ENCODE data around the gene WNT9B. TPM values are rescaled to one million over a fixed set of nuclear protein-coding genes. Genes with fewer than 3 reads are reported as not detected.

Gene WNT9B
- total and polyA plus RNA-seq, 2 donors (not counting 1 experiment from before 2014, with no cell fraction given), result not detected

- H3K79me2 ChIP-seq (ENCODE audit: control insufficient read depth, insufficient read depth, low read length), result no peaks in the 10 kb centered on the region
- DNase-seq (ENCODE audit: low read depth in 2 of 2), result no peak
- no peak overlapping the region for H2AFZ ChIP-seq (ENCODE audit: low read length)
- no peak overlapping the region for H3K4me2 ChIP-seq (ENCODE audit: extremely low read depth, insufficient read depth, low read length)
- H3K27ac ChIP-seq (ENCODE audit: insufficient read depth, low read length), result no peak overlapping the region
- no peaks in the 10 kb centered on the region for H3K4me1 ChIP-seq (ENCODE audit: control insufficient read depth, extremely low read depth, insufficient read depth, low read length)
- H4K20me1 ChIP-seq (ENCODE audit: control insufficient read depth, extremely low read depth, insufficient read depth, low read length), result no peaks in the 10 kb centered on the region
- H3K36me3 ChIP-seq (ENCODE audit: control insufficient read depth, insufficient read depth, low read length), result no peaks in the 10 kb centered on the region
- H3K9ac ChIP-seq (ENCODE audit: insufficient read depth, low read length), result no peak overlapping the region
- no peak for TF ChIP-seq EZH2 (IDR thresholded peaks at IDR 0.05; ENCODE audit: low read length, missing control alignments)
- TF ChIP-seq CTCF (conservative IDR thresholded peaks at IDR 0.05 in 1 of 2, IDR thresholded peaks at IDR 0.05 in 1 of 2; ENCODE audit: low read depth in 1 of 2, low read length in 2 of 2), result no peak
- no peak overlapping the region for H3K4me3 ChIP-seq (replicated peaks in 1 of 4; ENCODE audit: control extremely low read depth in 1 of 4, insufficient read depth in 1 of 4, low read depth in 3 of 4, low read length in 4 of 4)
- H3K9me3 ChIP-seq (ENCODE audit: control insufficient read depth, insufficient read depth, low read depth, low read length), result no peaks in the 10 kb centered on the region
- H3K27me3 ChIP-seq (ENCODE audit: control insufficient read depth, insufficient read depth, low read length), result peaks cover 22% of the 10 kb centered on the region
These were observed 47.0 kb downstream of the WNT9B start for GRCh38 chr17:46898364-46898763.

GRCh38 chr17:46898860-46899259, 47.5 kb downstream of the WNT9B start:
- Histone ChIP-seq H3K9ac (ENCODE audit: insufficient read depth, low read length) (no peak overlapping the region), H3K27ac (ENCODE audit: insufficient read depth, low read length) (no peak overlapping the region), H3K27me3 (ENCODE audit: control insufficient read depth, insufficient read depth, low read length) (peaks cover 17% of the 10 kb centered on the region), H3K9me3 (ENCODE audit: control insufficient read depth, insufficient read depth, low read depth, low read length) (no peaks in the 10 kb centered on the region), H3K79me2 (ENCODE audit: control insufficient read depth, insufficient read depth, low read length) (no peaks in the 10 kb centered on the region), H3K4me2 (ENCODE audit: extremely low read depth, insufficient read depth, low read length) (no peak overlapping the region), H3K36me3 (ENCODE audit: control insufficient read depth, insufficient read depth, low read length) (no peaks in the 10 kb centered on the region), H2AFZ (ENCODE audit: low read length) (no peak overlapping the region), H3K4me1 (ENCODE audit: control insufficient read depth, extremely low read depth, insufficient read depth, low read length) (no peaks in the 10 kb centered on the region), H4K20me1 (ENCODE audit: control insufficient read depth, extremely low read depth, insufficient read depth, low read length) (no peaks in the 10 kb centered on the region), H3K4me3 (replicated peaks in 1 of 4; ENCODE audit: control extremely low read depth in 1 of 4, insufficient read depth in 1 of 4, low read depth in 3 of 4, low read length in 4 of 4) (no peak overlapping the region)
- no peak for DNase-seq (ENCODE audit: low read depth in 2 of 2)
- TF ChIP-seq EZH2 (IDR thresholded peaks at IDR 0.05; ENCODE audit: low read length, missing control alignments), result no peak
- no peak for TF ChIP-seq CTCF (conservative IDR thresholded peaks at IDR 0.05 in 1 of 2, IDR thresholded peaks at IDR 0.05 in 1 of 2; ENCODE audit: low read depth in 1 of 2, low read length in 2 of 2)

- DNase-seq (ENCODE audit: low read depth in 2 of 2), result no peak
- no peak overlapping the region for H3K4me2 ChIP-seq (ENCODE audit: extremely low read depth, insufficient read depth, low read length)
- H3K27me3 ChIP-seq (ENCODE audit: control insufficient read depth, insufficient read depth, low read length), result peaks cover 7% of the 10 kb centered on the region
- H3K4me1 ChIP-seq (ENCODE audit: control insufficient read depth, extremely low read depth, insufficient read depth, low read length), result no peaks in the 10 kb centered on the region
- no peak overlapping the region for H3K4me3 ChIP-seq (replicated peaks in 1 of 4; ENCODE audit: control extremely low read depth in 1 of 4, insufficient read depth in 1 of 4, low read depth in 3 of 4, low read length in 4 of 4)
- H4K20me1 ChIP-seq (ENCODE audit: control insufficient read depth, extremely low read depth, insufficient read depth, low read length), result no peaks in the 10 kb centered on the region
- no peaks in the 10 kb centered on the region for H3K79me2 ChIP-seq (ENCODE audit: control insufficient read depth, insufficient read depth, low read length)
- H3K9me3 ChIP-seq (ENCODE audit: control insufficient read depth, insufficient read depth, low read depth, low read length), result no peaks in the 10 kb centered on the region
- H3K36me3 ChIP-seq (ENCODE audit: control insufficient read depth, insufficient read depth, low read length), result no peaks in the 10 kb centered on the region
- no peak overlapping the region for H3K27ac ChIP-seq (ENCODE audit: insufficient read depth, low read length)
- TF ChIP-seq CTCF (conservative IDR thresholded peaks at IDR 0.05 in 1 of 2, IDR thresholded peaks at IDR 0.05 in 1 of 2; ENCODE audit: low read depth in 1 of 2, low read length in 2 of 2), result no peak
- no peak for TF ChIP-seq EZH2 (IDR thresholded peaks at IDR 0.05; ENCODE audit: low read length, missing control alignments)
- no peak overlapping the region for H3K9ac ChIP-seq (ENCODE audit: insufficient read depth, low read length)
- no peak overlapping the region for H2AFZ ChIP-seq (ENCODE audit: low read length)
These were observed 49.9 kb downstream of the WNT9B start for GRCh38 chr17:46901291-46901690.
